Measurements from ENCODE around the gene PAX1.

PAX1 gene

GRCh38 chr20:21739682-21740081 lies 34.2 kb downstream of the PAX1 start:
- no peak for DNase-seq

DNA sequence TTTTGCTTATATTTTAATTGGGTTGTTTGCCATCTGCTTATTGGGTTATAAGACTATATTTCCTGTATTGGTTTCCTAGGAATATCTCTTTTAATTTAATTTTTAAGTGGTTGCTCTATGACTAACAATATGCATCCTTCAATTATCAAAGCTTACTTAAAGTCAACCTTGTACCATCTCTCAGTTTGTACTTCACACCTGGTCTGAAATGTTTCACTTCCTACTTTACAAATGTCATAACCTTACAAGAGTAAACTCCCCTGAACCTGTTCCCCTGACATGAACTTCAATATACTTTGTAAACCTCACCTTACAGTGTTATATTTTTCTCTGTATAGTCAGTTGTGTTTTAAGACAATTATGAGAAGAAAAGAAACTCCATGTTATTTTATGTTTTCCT lies 35.8 kb downstream of the PAX1 start:
- DNase-seq, result no peak

GRCh38 chr20:21762646-21763045 lies 57.2 kb downstream of the PAX1 start:
- no peak for DNase-seq

- DNase-seq, result no peak
These were observed 61.8 kb downstream of the PAX1 start for GRCh38 chr20:21767200-21767738.

- DNase-seq, result peak in 1 of 2 experiments; percentile 81
These were observed 62.3 kb downstream of the PAX1 start for GRCh38 chr20:21767739-21768223.
